HG03039 (cell line): ENCODE data around the gene PLCXD1.
"Not testable (repeated sequence)": the region's sequence is repeated elsewhere in the genome, so short reads cannot be mapped to it uniquely, and the experiment has no call there.

ENCODE experiments used
- ATAC-seq: cut with Tn5 transposase; IDR thresholded peaks from one replicate; pipeline ENCODE4 v1.9.1; 2021; ENCODE audit warnings: mild to moderate bottlenecking, moderate library complexity; ENCODE audit not compliant: unreplicated experiment

The PLCXD1 gene

DNA sequence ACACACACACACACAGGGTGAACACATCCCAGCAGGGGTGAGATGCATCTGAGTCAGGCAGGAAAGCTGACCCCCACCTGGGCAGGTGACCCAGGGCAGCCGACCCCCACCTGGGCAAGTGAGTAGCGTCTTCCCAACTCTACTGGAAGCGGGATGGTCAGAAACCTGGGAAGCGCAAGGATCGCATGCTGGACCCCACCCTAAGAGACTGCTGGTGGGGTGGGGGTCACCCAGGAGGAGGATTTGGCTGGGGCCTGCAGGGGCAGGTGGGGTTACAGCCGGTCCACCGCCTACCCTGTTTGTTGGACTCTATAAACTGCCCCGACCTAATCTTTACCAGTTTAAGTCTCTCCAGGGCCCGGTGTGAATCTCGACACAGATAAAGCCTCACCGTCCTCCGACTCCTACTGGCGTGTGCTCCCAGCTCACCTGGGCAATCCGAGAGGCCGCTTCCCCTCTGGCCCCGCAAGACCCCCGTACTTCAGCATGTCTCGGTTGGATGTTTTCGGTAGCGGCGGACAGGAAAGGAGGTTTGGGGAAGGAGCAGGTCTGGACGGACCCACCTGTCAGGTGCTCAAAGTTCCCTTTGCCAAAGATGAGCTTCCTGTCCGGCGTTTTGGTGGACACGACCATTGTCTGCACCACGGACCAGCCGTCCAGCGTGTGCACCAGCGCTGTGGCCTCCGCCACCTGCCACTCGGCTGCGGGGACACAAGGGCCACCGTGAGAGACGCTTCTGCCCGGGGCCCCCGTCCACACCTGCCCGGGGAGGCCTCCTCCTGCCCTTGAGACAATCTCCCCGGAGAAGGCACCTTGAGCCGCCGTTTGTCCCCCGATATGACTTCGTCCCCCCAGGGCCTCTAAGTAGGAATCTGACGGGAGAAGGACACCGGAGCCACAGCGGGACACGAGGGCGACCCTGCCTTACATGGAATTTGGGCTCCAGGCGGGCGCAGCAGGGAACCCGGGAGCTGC is 35.5 kb downstream of the PLCXD1 start:
- no peak for ATAC-seq

- ATAC-seq = no peak
These were observed 36.4 kb downstream of the PLCXD1 start for GRCh38 chrX:317424-318067.

DNA sequence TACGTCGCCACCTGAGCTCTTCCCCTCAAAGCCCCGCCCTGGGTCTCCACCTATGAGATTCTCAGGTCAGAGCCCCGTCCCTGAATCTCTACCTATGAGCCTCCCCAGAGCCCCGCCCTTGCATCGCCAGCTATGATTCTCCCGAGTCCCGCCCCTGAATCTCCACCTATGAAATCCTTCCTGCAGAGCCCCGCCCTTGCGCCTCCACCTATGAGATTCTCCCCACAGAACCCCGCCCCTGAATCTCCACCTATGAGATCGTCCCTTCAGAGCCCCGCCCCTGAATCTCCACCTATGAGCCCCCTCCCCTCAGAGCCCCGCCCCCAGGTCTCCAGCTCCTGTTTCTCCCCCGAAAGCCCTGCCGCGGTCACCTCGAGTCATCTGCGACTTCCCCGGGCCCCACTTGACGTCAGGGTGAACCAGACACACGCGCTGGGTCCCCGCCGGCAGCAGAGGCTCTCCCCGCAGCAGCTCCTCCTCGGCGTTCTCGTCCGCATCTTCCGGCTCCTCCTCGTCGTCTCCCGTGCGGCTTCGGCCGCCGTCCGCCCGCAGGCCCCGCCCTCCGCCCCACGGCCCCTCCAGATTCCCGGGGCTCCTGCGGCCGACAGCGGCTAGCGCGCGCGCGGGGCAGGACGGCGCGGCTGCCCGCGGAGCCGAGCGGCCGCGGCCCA is 37.0 kb downstream of the PLCXD1 start:
- ATAC-seq = peak; percentile 46

GRCh38 chrX:318739-319578 is 37.8 kb downstream of the PLCXD1 start, which contains the start of gene GTPBP6:
Gene GTPBP6 (minus strand): TSS chrX:318796. CDS start chrX:318787, 9 bp downstream.
- peak; percentile 83 for ATAC-seq

DNA sequence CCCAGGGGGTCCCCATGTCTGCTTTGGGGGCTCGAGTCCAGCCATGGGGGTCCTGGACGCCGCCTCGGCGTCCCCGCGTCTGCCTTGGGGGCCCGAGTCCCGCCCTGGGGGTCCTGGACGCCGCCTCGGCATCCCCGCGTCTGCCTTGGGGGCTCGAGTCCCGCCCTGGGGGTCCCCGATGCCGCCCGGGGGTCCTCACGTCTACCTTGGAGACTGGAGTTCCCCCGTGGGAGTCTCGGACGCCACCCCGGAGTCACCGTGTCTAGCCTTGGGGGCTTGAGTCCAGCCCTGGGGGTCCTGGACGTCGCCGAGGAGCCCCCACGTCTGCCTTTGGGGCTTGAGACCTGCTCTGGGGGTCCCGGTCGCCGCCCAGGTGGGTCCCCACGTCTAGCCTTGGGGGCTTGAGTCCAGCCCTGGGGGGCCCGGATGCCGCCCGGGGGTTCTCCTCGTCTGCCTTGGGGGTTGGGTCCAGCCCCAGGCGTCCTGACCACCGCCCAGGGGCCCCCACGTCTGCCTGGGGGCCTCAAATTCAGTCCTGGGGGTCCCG is 38.5 kb downstream of the PLCXD1 start:
- no peak for ATAC-seq

DNA sequence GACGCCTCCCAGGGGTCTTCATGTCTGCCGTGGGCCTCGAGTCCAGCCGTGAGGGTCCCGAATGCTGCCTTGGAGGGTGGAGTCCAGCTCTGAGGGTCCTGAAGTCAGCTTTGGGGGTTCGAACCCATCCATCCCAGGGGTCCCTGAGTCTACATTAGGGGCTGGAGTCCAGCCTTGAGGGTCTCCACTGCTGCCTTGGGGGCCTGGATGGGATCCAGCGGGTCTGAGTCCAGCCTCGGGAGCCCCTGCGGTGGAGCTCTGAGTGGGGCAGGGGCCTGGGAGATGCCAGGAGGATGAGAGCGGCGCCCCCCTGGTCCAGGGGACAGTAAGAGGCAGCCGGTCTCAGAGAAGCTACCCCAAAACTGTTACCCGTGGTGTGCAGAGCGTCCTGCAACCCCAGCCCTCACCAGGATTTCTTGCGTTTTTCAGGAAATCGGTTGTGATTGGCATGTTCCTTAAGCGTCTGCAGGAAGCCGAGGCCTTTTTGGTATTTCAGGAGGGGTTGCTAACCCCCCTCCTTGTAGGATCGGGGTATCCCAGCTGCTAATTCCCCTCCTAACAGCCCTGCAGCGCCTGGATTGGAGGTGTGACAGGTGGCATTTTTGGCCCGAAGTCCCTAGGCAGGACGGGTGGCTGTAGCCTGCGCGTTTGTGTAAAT is 39.1 kb downstream of the PLCXD1 start:
- ATAC-seq = no peak

DNA sequence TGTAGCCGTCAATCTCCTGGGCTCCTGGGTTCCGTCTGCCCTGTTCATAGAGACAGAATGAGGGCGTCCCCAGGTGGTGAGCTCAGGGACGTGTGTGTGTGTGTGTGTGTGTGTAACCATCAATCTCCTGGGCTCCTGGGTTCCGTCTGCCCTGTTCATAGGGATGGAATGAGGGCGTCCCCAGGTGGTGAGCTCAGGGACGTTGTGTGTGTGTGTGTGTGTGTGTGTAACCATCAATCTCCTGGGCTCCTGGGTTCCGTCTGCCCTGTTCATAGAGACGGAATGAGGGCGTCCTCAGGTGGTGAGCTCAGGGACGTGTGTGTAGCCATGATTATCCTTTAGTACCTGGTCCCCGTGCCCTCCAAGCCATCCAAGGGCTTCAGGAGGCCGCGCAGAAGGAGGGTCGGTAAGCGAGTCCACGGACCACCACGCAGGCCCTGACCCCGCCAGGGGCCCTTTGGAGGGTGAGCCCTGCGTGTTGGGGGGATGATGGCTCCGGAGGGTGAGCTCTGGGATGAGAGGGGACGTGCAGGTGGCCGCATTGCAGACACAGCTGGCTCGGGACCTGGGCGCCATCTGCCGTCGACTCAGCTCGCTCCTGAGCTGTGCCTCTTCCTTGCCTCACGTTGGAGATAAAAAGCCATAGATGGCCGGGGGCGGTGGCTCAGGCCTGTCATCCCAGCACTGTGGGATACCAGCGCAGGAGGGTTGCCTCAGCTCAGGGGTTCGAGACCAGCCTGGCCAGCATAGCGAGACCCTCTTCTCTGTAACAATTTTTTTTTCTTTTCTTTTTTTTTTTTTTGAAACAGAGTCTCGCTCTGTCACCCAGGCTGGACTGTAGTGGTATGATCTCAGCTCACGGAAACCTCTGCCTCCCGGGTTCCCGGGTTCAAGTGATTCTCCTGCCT is 42.8 kb downstream of the PLCXD1 start:
- no peak for ATAC-seq

GRCh38 chrX:324664-325063 is 43.5 kb downstream of the PLCXD1 start:
- not testable (repeated sequence) for ATAC-seq

- ATAC-seq = no peak
These were observed 46.5 kb downstream of the PLCXD1 start for GRCh38 chrX:327660-328126.

DNA sequence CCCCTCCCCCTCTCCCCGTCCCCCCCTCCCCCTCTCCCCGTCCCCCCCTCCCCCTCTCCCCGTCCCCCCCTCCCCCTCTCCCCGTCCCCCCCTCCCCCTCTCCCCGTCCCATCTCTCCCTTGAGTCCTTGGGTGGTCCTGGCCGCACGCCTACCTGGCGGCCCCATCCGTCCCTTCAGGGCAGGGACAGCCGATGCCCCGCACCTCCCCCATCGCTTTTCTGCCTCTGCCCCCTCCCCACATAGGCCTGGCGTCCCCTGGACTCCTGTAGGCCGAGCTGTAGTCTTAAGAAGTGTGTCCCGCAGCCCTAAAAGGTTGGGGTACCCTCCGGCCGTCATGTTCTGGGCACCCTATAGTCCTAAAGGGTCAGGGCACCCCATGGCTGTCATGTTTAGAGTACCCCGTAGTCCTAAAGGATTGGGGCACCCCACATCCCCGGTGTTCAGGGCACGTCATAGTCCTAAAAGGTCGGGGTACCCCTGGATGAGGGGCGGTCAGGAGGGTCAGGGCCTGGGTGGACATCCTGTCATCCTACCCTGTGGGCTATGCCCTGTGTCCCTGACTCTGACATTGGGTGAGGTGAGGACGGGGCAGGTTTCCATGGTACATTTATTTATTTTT is 48.2 kb downstream of the PLCXD1 start:
- no peak for ATAC-seq

- ATAC-seq = not testable (repeated sequence)
These were observed 49.1 kb downstream of the PLCXD1 start for GRCh38 chrX:330141-330725.

GRCh38 chrX:330726-331150 is 49.6 kb downstream of the PLCXD1 start:
- ATAC-seq = no peak

DNA sequence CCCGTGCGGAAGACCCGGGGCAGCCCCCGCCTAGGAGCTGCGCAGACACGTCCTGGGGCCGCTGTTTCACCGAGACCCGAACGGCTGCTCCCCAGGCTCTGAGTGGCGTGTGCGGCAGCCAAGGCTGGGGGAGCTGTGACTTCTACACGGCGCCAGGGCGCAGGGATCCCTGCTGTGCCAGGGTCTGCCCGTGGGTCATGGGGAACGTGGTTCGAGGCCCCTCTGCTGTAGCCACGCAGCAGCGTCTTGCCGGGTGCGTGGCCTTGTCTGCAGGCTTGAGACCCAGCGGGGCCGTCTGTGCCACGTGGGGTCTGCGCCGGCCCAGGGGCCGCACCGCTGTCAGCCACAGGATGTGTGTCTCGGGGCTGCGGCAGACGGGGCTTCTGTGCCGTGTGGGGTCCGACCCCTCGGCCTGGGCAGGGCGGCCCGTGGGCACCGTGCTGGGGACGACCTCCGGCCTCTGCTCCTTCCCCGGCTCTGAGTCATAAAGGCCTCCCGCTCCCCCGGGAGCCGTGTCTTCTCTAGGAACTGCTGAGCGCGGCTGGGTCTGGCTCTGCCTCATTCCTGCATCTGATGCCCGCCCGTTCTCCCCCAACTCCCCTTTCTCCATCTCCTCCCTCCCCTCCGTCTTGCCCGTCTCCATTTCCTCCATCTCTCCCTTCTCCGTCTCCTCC is 50.1 kb downstream of the PLCXD1 start:
- no peak for ATAC-seq

DNA sequence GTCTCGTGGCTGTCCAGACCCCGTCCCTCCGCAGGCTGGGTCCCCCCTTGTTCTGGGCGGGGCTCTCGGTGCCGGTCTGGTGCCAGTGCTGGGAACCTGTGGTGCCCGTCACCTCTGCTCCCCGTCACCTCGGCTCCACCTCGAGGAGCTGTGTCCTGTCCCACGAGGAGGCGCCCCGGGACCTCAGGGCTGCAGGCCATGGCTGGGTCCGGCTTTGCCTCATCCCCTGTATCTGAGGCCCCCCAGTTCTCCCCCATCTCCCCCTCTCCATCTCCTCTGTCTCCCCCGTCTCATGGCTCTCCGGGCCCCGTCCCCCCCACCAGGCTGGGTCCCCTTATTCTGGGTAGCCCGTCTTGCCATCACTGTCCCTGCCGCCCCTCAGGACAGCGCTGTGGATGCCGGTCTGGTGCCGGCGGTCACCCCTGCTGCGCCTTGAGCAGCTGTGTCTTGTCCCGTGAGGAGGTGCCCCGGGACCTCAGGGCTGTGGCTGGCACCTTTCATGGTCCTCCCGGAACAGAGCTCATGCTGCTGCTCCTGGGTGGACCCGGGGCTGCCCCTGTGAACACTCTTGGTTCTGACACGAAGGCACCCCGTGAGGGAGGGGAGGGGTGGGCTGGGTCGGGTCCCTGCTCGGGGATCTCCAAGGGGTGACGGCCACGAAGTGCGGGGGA is 50.8 kb downstream of the PLCXD1 start:
- ATAC-seq = no peak

GRCh38 chrX:332496-332860 is 51.3 kb downstream of the PLCXD1 start:
- no peak for ATAC-seq

GRCh38 chrX:332916-333610 is 51.9 kb downstream of the PLCXD1 start:
- ATAC-seq = no peak
